IMR-90 (cell line): ENCODE results near the gene RAB20. TPM values are rescaled to one million over a fixed set of nuclear protein-coding genes. Genes with fewer than 3 reads are reported as not detected.

ENCODE experiments used
- ATAC-seq: fragments of 200-7000 bp; cut with Tn5 transposase; 2 replicates; pipeline ENCODE4 v1.9.1; 2020; ENCODE audit warnings: low read depth, mild to moderate bottlenecking, moderate library complexity
- BruUV-seq: library from RNA; stranded (reverse); fragments of 400-500 nt; replicated peaks from 2 replicates; lab custom pipeline; 2021; lab: Mats Ljungman, UMichigan
- CTCF ChIA-PET: fragments of 300-600 bp; formaldehyde crosslinking; extraction: SDS; loops from one replicate; lab custom pipeline; 2021; ENCODE audit warnings: antibody characterized with exemption; lab: Yijun Ruan, JAX
- POLR2A ChIA-PET: fragments of 300-600 bp; sonication (Branson Sonifier 250); formaldehyde crosslinking; loops from one replicate; lab custom pipeline; 2022; ENCODE audit warnings: antibody characterized with exemption; ENCODE audit not compliant: unreplicated experiment; lab: Charles Lee
- DNase-seq: peaks from one replicate; pipeline ENCODE4 v3.0.0; 2013
- H2AFZ ChIP-seq: replicated peaks from 2 replicates; pipeline ENCODE3; 2013; ENCODE audit warnings: low read length, mild to moderate bottlenecking; ENCODE audit not compliant: poor library complexity
- H2AK5ac ChIP-seq: 2 replicates; pipeline ENCODE4 v1.6.1; 2013; ENCODE audit warnings: low read depth, low read length, inconsistent platforms
- H2AK9ac ChIP-seq: replicated peaks from 2 replicates; pipeline ENCODE3; 2013; ENCODE audit warnings: mild to moderate bottlenecking, low read depth, low read length, moderate library complexity; ENCODE audit not compliant: poor library complexity
- H2BK120ac ChIP-seq: 2 replicates; pipeline ENCODE4 v1.6.1; 2013; ENCODE audit warnings: low read depth, low read length, inconsistent platforms
- H2BK15ac ChIP-seq: 3 replicates; pipeline ENCODE4 v1.6.1; 2013; ENCODE audit warnings: low read depth, low read length, inconsistent platforms
- H2BK20ac ChIP-seq: 2 replicates; pipeline ENCODE4 v1.6.1; 2013; ENCODE audit warnings: low read depth, mild to moderate bottlenecking, inconsistent platforms, low read length, moderate library complexity
- H2BK5ac ChIP-seq: 2 replicates; pipeline ENCODE4 v1.6.1; 2013; ENCODE audit warnings: mild to moderate bottlenecking, low read depth, low read length, inconsistent platforms; ENCODE audit not compliant: poor library complexity, severe bottlenecking
- H3K14ac ChIP-seq: replicated peaks from 2 replicates; pipeline ENCODE4 v1.6.1; 2013; ENCODE audit warnings: low read depth, low read length, inconsistent platforms
- H3K18ac ChIP-seq: 2 replicates; pipeline ENCODE4 v1.6.1; 2013; ENCODE audit warnings: low read depth, low read length, control low read depth
- H3K23ac ChIP-seq: 2 replicates; pipeline ENCODE4 v1.6.1; 2013; ENCODE audit warnings: low read depth, low read length, inconsistent platforms
- H3K27ac ChIP-seq: 2 replicates; pipeline ENCODE4 v1.5.1; 2013; ENCODE audit warnings: mild to moderate bottlenecking, control low read depth, low read length; ENCODE audit not compliant: insufficient read depth
- H3K27me3 ChIP-seq: 2 replicates; pipeline ENCODE4 v1.6.1; 2013; ENCODE audit warnings: low read length; ENCODE audit not compliant: control insufficient read depth, insufficient read depth
- H3K36me3 ChIP-seq: 2 replicates; pipeline ENCODE4 v1.6.1; 2013; ENCODE audit warnings: low read length, mixed read lengths; ENCODE audit not compliant: control insufficient read depth, insufficient read depth
- H3K4ac ChIP-seq: 2 replicates; pipeline ENCODE4 v1.6.1; 2013; ENCODE audit warnings: low read depth, low read length, inconsistent platforms
- H3K4me1 ChIP-seq: 2 replicates; pipeline ENCODE4 v1.6.1; 2013; ENCODE audit warnings: low read length, mixed read lengths; ENCODE audit not compliant: control insufficient read depth, insufficient read depth
- H3K4me2 ChIP-seq: 2 replicates; pipeline ENCODE4 v1.6.1; 2013; ENCODE audit warnings: low read depth, mild to moderate bottlenecking, control low read depth, low read length, moderate library complexity
- H3K4me3 ChIP-seq: 2 replicates; pipeline ENCODE4 v1.5.1; 2013; ENCODE audit warnings: low read depth, mild to moderate bottlenecking, control low read depth, low read length, moderate library complexity; ENCODE audit not compliant: insufficient read depth
- H3K56ac ChIP-seq: 2 replicates; pipeline ENCODE4 v1.6.1; 2013; ENCODE audit warnings: low read length, inconsistent platforms; ENCODE audit not compliant: insufficient read depth; ENCODE audit errors: extremely low read depth
- H3K79me1 ChIP-seq, 2 experiments: 2 replicates each; pipeline ENCODE4 v1.6.1; 2013; ENCODE audit warnings: low read length in 2 of 2, inconsistent platforms in 1 of 2, low read depth in 1 of 2
- H3K9ac ChIP-seq: 2 replicates; pipeline ENCODE4 v1.6.1; 2013; ENCODE audit warnings: low read depth, low read length, control low read depth
- H3K9me1 ChIP-seq: 2 replicates; pipeline ENCODE4 v1.6.1; 2013; ENCODE audit warnings: low read length, inconsistent platforms; ENCODE audit not compliant: insufficient read depth
- H3K9me3 ChIP-seq: 2 replicates; pipeline ENCODE4 v1.6.1; 2013; ENCODE audit warnings: low read length; ENCODE audit not compliant: control insufficient read depth, insufficient read depth
- H4K20me1 ChIP-seq: 2 replicates; pipeline ENCODE4 v1.6.1; 2013; ENCODE audit warnings: low read length, inconsistent platforms; ENCODE audit not compliant: insufficient read depth
- H4K5ac ChIP-seq: 2 replicates; pipeline ENCODE4 v1.6.1; 2013; ENCODE audit warnings: mild to moderate bottlenecking, low read depth, low read length, control low read depth
- H4K8ac ChIP-seq, 2 experiments: 2 replicates each; pipeline ENCODE4 v1.6.1; 2013; ENCODE audit warnings: low read depth in 2 of 2, low read length in 2 of 2, control low read depth in 1 of 2, inconsistent platforms in 1 of 2
- H4K91ac ChIP-seq: 2 replicates; pipeline ENCODE4 v1.6.1; 2013; ENCODE audit warnings: low read depth, low read length, inconsistent platforms; ENCODE audit not compliant: insufficient read depth
- CHD1 ChIP-seq: IDR thresholded peaks from 2 replicates; pipeline ENCODE4 v1.6.1; 2012; ENCODE audit warnings: low read depth, low read length, improper control_type of control experiment
- FOS ChIP-seq: fragments of 150-350 bp; IDR thresholded peaks from 2 replicates; pipeline ENCODE4 v1.6.1; 2016; ENCODE audit warnings: low read depth, low read length
- MAFK ChIP-seq: IDR thresholded peaks from 2 replicates; pipeline ENCODE4 v1.6.1; 2012; ENCODE audit warnings: low read depth, low read length, improper control_type of control experiment
- MXI1 ChIP-seq: IDR thresholded peaks from 2 replicates; pipeline ENCODE4 v1.6.1; 2012; ENCODE audit warnings: low read depth, mild to moderate bottlenecking, low read length, moderate library complexity, borderline replicate concordance
- RAD21 ChIP-seq: IDR thresholded peaks from 2 replicates; pipeline ENCODE4 v1.6.1; 2012; ENCODE audit warnings: low read length, improper control_type of control experiment
- WGBS, 2 experiments: methylation state at CpG; one replicate each; pipeline versions ENCODE4 v1.1.5 to v1.1.7; 2013; ENCODE audit warnings: missing lambda C conversion rate in 2 of 2; ENCODE audit not compliant: insufficient read length in 1 of 2; ENCODE audit errors: extremely low coverage in 2 of 2; 5-methylcytosine and 5-hydroxymethylcytosine counted together
- dilution Hi-C: fragments of 300-500 bp; cut with HindIII; formaldehyde crosslinking; loops from one replicate; pipeline ENCODE4 v1.14.3; 2018; ENCODE audit warnings: low sequenced_read_pairs; ENCODE audit not compliant: unreplicated experiment
- in situ Hi-C: fragments of 300-500 bp; cut with MboI; formaldehyde crosslinking; loops from 3 replicates; pipeline ENCODE4 v1.14.3; 2019; ENCODE audit warnings: low sequenced_read_pairs, inconsistent platforms, mixed read lengths
- intact Hi-C: fragments of 100-400 bp; cut with micrococcal nuclease; formaldehyde crosslinking; loops from 2 replicates; pipeline ENCODE4 v1.10.0; 2022
- polyA plus RNA-seq, 3 experiments: library from polyadenylated mRNA; depleted of rRNA; stranded (reverse); fragments of >200 nt; gene quantifications; 2 replicates each; pipeline ENCODE4 v1.2.3, GENCODE V29; 2012; ENCODE audit warnings: low replicate concordance in 1 of 3
- total RNA-seq: library from RNA; depleted of rRNA; stranded (reverse); fragments of >200 nt; gene quantifications from 2 replicates; pipeline ENCODE4 v1.2.3, GENCODE V29; 2012

Gene RAB20
- total and polyA plus RNA-seq, 2 of the 4 experiments (the other 2 are of a cell fraction) = 3.8 to 5.1 TPM

DNA sequence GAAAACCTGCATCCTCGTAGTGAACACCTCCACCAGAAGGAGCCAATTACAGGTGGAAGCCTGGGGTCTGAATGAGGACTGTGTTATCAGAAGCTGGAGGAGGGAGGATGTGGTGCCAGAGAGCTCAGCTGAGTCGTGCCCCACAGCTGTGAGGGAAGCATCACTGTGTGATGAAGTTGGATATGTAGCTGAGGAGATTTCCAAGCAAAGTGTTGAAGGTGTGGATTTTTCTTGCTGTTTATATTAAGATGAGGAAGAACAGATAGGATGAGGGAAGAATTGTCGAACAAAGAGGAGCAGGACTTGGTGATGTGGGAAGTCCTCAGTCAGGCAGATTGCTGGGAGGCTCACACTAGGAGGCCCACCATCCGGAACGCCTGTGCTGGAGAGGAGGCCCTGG is 4.4 kb downstream of the RAB20 start:
- no TSS peak for BruUV-seq
- Histone ChIP-seq H4K5ac (no peak overlapping the region), H2BK15ac (no peak overlapping the region), H3K56ac (no peak overlapping the region), H3K4me3 (no peak overlapping the region), H3K79me1 (peaks cover 0 to 4% of the 10 kb centered on the region in 2 experiments; a peak in 1 of 4 replicates), H3K9me1 (no peaks in the 10 kb centered on the region), H2BK20ac (no peak overlapping the region), H2AFZ (no peak overlapping the region), H3K4me1 (0 out of 2 replicates have a peak, but pooled peaks cover 3% of the 10 kb centered on the region), H2BK5ac (no peak overlapping the region), H3K9ac (no peak overlapping the region), H3K23ac (no peak overlapping the region), H3K18ac (no peak overlapping the region), H3K4ac (no peak overlapping the region), H3K14ac (no peak overlapping the region), H4K91ac (no peak overlapping the region), H4K8ac (no peak overlapping the region), H2BK120ac (no peak overlapping the region), H3K9me3 (peaks cover 2% of the 10 kb centered on the region; the same call in 1 of the 2 replicates), H3K4me2 (no peak overlapping the region), H2AK5ac (no peak overlapping the region), H4K20me1 (peaks cover 5% of the 10 kb centered on the region; the same call in 1 of the 2 replicates), H3K27me3 (no peaks in the 10 kb centered on the region), H2AK9ac (no peak overlapping the region), H3K36me3 (0 out of 2 replicates have a peak, but pooled peaks cover 2% of the 10 kb centered on the region), H3K27ac (no peak overlapping the region)
- CTCF ChIA-PET = no interaction called here
- DNase-seq (no peak), ATAC-seq (no peak)
- 83% methylated on average over 2 of the region's 5 CpGs; no CpG with 5 or more reads in 1 of the 2 experiments for WGBS, 2 experiments
- dilution Hi-C loops = no loop called here
- POLR2A ChIA-PET = no interaction called here
- in situ Hi-C loops = no loop called here
- TF ChIP-seq MXI1 (no peak), RAD21 (no peak), MAFK (no peak), FOS (no peak), CHD1 (no peak)
- intact Hi-C loops = no loop called here
